ENCODE data around the gene VWA5B1.
A peak's percentile ranks its signal among the peaks of the same experiment; 100 is the strongest.

The VWA5B1 gene

GRCh38 chr1:20324704-20325406, 34.2 kb downstream of the VWA5B1 start:
- DNase-seq, result peak in 1 of 2 experiments; percentile 6

DNA sequence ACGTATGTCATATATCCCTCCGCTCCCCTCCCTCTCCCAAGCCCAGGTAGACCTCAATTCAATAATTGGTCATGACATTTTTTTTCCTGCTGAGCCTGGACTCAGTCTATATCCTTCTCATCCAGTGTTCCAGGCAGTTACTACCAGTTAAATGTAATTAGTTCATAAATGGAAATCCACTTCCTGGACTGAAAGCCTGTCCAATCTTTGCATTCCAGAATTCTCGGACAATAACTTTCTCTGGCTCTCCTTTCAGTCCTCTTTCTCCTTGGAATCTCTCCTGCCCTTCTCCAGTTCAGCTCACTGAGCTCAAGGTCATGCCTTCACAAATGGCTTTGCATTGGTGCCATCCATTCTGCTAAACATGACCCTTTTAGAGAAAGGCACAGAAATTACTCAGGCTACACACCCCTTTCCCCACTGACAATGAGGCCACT, 34.8 kb downstream of the VWA5B1 start:
- no peak for DNase-seq

DNA sequence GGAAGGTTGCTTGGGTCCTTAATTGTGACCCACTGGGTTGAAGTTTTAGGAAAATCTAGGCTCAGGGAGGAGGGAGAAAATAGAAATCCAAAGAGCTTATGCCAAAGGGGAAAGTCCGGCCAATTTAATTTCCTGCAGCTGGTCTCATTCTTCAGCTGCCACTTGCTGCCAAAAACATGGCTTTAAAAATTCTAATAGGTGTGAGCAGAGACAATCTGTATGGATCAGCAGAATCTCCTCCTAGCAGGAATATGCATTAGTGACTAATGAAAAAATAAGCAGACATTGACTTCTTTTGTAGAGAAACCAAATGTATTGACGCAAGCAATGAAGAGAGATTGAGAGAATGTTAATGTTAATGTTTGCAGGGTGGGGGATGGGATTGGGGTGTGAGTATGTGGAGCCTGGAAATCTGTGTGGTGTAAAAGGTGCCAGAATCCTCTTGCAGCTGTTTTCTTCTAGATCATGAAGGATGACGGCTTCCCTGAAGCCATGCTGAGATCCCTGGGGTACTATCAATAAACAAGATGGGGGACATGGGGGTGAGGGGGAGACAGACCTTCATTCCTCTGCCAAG, 35.3 kb downstream of the VWA5B1 start:
- DNase-seq, result no peak

- no peak for DNase-seq
Measured at GRCh38 chr1:20327467-20327866, 36.8 kb downstream of the VWA5B1 start.

- no peak for DNase-seq
Measured at GRCh38 chr1:20328201-20328600, 37.5 kb downstream of the VWA5B1 start.

- no peak for DNase-seq
Measured at GRCh38 chr1:20329793-20330542, 39.3 kb downstream of the VWA5B1 start.

DNA sequence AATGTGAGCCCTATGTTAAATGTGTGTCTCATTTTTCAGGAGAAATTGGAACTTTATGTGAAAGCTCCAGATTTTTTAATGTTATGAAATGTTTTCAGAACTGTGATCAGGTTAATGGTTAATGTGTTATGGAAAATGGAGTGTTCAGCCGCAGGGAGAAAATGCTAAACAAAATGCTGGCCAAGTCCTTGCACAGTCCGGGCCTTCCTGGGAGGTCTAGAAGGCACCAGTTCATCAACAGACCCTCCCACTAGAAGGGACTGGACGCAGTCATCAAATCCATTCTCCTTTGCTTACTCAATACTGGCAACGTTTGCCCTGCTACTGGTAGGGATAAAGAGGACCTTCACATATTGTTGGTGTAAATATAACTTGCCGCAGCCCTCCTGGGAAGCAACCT, 43.4 kb downstream of the VWA5B1 start:
- no peak for DNase-seq

DNA sequence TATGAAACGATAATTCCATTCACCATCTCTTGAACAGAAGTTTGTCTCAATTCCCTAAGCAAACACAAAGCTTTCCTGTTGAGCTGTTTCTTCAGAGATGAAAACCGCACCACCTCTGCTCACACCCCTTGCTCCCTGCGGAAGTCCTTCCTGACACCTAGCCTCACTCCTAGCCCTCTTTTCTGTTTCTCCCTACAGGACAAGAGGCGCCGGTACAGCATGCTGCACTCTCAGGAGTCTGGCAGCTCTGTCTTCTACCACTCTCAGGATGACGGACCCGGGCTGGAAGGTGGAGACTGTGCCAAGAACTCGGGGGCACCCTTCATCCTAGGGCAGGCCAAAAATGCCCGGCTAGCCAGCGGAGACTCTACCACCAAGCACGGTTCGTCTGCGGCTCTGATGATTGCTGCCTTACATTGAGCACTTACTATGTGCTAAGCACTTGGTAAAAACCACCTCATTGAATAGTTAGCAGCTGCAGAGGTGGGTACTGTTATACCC, 45.5 kb downstream of the VWA5B1 start:
- DNase-seq, result no peak

DNA sequence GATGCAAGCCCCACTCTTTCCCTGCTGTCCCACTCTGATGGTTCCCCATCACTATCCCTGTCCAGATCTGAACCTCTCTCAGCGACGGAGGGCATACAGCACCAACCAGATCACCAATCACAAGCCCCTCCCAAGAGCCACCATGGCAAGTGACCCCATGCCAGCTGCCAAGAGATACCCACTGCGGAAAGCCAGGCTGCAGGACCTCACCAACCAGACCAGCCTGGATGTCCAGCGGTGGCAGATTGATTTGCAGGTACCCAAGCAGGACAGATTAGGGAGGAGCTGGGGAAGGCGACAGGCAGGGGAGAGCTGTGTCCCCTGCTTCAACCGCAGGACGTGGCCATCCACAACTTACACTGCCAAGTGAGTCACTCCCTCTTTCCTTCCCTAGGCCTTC, 46.9 kb downstream of the VWA5B1 start:
- no peak for DNase-seq

DNA sequence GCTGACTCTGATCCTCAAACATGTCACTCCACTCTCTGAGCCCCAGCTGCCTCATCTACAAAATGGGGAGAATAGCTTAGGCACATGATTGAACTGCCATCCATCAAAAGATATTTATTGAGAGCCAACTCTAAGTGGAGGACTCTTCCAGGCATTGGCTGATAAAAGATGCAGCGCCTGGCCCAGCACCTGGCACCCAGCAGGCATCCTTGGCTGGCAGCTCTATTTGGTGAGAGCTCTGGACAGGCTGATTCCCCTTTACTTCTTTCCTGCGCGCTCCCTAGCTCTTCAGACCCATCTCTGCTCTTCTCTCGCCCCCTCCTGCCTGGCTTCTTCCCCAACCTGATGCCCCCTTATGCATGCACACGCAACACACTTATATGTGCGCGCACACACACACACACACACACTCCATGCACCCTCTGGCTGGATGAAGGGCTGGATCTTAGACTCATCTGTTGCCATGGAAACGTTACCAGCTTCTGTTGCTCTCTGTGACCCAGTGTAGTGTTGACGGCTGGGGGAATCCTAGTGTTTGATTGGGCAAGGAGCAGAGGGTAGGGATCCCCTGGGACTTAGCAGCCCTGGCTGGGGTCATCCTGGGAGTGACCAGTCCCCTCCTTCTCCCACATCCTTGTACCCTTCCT, 49.3 kb downstream of the VWA5B1 start:
- no peak for DNase-seq

DNA sequence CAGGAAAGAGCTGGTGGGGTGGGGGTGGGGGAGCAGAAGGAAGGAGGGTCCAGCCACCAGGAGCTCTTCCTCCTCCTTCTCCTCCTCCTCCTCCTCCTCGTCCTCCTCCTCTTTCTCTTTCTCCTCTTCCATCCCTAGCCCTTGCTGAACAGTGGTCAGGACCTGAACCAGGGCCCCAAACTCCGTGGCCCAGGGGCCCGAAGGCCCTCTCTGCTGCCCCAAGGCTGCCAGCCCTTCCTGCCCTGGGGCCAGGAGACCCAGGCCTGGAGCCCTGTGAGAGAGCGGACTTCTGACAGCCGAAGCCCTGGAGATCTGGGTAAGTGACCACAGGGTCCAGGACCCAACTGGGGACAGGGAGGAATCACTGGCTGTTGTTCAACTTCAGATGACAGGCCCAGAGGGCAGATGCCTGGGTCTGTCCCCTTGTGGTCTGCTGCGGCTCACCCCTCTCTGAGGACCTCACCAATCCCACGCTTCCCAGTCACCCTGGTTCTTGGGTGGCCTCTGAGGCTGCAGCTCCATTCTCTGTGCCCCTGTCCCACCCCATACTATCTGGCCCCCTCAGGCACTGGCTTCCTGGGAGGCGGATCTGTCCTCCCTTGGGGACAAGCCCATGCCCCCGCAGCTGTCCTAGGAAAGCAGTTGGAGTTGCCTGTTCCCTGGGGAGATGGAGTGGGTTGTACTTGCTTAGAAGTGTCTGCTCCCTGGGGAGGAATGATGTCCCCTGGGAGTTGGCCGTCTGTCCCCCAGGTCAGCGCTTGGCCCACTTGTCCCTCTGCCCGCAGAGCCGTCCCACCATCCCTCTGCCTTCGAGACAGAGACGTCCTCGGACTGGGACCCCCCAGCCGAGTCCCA, 51.8 kb downstream of the VWA5B1 start:
- DNase-seq, result no peak

GRCh38 chr1:20343149-20343937, 52.7 kb downstream of the VWA5B1 start:
- no peak for DNase-seq

- DNase-seq, result no peak
Measured at GRCh38 chr1:20343938-20344302, 53.2 kb downstream of the VWA5B1 start.

GRCh38 chr1:20344738-20345137, 54.1 kb downstream of the VWA5B1 start:
- DNase-seq, result no peak

DNA sequence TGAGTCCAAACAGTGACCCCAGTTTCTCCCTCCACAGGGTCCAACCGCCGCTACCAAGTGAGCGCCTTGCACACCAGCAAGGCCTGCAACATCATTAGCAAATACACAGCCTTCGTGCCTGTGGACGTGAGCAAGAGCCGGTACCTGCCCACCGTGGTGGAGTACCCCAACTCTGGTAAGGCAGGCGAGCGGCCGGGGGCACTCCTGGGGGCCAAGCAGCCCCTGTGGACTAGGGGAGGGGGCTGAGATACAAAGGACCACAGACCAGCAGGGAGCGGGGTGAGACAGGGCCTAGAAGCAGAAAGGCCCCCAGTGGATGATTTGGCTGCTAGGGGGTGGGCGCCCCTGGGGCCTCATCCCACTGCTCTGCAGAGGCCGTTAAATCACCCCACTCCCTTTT, 54.7 kb downstream of the VWA5B1 start:
- DNase-seq, result no peak

DNA sequence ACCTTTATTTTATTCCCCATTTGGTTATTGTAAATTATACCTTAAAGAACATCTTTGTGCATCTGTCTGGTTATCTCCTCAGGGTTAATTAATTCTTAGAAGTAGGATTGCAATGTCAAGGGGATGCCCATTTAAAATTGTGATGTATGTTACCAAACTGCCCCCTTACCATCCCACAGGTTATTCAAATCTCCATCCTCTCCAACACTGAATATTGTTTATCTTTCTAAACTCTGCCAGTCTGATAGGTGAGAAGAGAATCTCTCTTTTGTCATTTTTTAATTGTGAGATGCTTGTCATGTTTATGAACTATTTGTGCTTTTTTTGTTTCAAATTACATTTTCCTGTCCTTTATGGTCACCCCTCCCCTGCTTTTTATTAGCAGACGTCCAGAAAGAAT, 55.8 kb downstream of the VWA5B1 start:
- DNase-seq, result no peak

DNA sequence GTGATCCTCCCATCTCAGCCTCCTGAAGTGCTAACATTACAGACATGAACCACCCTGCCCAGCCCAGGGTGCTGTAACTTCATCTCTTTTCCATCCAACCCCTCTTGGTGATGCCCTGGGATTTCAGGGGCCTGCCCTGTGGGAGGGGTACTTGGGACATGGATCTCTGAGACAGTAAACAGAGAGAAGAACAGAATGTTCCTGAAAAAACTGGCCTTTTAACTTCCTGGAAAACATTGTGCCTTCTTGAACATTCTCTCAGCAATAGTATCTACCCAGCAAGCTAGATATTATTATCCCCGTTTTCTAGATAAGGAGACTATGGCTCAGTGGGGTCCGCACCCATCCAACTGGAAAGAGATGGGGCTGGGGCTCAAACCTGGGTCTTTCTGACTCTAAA, 57.0 kb downstream of the VWA5B1 start:
- DNase-seq, result no peak

DNA sequence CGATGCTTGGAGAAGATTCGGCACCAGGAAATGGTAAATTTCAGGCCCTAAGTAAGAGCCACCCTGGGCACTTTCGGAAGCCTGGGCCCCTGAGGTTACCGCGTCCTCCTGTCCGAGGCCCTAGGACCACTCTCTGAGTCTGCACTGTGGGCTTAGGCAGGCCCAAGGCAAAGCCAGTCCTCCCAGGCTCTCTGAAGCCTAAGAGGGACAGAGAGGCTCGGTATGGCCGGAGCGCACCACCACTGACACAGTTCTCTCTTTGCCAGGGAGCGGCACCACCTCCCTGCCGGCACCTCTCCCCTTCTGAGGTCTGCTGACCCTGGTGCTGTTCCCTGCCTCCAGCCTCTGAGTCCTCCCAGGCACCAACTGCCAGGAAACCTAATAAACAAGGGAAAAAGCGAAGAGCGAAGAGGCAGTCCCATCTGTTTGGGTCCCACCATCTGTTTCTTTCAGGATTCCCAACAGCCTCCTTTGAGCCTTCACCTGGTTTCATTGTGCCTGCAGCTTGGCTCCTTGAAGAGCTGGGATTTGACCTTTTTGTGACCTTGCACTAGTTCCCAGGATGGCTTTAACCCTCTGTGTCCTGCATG, 57.7 kb downstream of the VWA5B1 start:
- no peak for DNase-seq

GRCh38 chr1:20349561-20349960, 58.9 kb downstream of the VWA5B1 start:
- DNase-seq, result no peak

DNA sequence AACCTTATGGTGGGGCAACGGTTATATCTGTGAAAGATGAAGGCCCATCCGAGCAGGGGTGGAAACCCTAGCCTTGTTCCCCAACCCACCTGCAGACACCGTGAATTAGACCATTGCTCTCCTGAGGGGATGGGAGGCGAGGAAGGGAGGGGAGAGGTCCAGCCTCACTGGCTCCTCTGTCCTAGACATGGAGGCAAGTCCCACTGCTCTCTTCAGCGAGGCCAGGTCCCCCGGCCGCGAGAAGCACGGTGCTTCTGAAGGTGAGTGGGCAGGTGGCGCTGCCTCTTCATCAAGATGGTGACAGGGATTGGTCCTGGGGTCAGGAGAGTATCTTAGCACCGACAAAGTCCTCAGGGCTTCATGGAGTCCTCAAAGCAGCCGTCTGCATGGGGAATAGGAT, 59.3 kb downstream of the VWA5B1 start:
- no peak for DNase-seq

DNA sequence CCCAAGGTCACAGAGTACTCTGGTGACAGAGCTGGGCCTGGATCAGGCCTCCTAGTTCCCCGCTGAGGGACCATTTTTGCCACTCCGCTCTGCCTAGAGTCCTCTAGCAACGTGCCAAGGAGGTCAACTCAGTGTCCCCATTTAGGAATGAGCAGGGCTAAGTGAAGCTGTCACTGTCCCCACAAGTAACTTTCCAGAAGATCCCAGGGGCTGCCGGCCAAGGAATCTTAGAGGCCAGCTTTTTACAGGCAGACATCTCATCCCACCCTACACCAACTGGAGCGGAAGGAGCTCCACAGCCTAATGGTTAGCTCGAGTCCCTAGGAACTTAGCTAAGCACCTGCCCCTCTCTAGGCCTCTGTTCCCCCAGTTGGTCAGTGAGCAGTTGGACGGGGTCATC, 59.7 kb downstream of the VWA5B1 start:
- DNase-seq, result no peak
